ENCODE measurements around the gene PCNA.
"Not testable (repeated sequence)": the region's sequence is repeated elsewhere in the genome, so short reads cannot be mapped to it uniquely, and the experiment has no call there.

The PCNA gene

GRCh38 chr20:5141615-5142014, 21.9 kb upstream of the PCNA start:
- DNase-seq: no peak

DNA sequence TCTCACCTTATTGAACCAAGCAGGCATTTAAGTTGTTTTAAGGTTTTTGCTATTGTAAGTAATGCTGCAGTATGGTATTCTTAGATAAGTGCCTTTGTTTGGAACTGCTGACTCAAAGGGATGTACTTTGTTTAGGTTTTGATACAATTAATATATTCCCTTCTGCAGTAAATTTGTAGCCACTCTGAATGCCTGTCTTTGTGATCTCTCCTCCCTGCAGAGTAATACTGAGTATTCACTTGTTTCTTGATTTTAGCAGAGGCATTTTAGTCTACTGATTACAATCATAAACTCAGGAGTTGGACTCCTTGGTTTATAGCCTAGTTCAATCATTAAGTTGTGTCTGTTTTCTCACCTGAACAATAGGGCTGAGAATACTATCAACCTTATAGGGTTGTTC, 20.4 kb upstream of the PCNA start:
- DNase-seq: no peak

DNA sequence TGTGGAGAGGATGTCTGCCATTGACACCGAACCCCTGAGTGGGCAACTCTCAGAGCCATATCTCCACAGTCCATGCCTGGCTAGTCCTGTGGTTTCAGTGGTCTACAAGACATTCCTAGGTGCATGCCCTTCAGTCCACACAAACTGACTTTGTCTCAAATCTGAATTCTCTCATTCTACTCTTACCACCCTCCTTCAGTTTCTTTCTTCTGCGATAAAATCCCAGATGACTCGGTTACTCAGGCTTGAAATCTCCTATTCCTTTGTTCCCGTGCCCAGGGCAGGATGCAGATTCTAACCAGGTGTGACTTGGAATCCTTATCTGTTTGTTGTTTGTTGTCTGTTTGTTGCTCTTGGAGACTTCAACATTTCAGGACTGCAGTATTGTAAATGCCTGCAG, 16.3 kb upstream of the PCNA start:
- DNase-seq: no peak

DNA sequence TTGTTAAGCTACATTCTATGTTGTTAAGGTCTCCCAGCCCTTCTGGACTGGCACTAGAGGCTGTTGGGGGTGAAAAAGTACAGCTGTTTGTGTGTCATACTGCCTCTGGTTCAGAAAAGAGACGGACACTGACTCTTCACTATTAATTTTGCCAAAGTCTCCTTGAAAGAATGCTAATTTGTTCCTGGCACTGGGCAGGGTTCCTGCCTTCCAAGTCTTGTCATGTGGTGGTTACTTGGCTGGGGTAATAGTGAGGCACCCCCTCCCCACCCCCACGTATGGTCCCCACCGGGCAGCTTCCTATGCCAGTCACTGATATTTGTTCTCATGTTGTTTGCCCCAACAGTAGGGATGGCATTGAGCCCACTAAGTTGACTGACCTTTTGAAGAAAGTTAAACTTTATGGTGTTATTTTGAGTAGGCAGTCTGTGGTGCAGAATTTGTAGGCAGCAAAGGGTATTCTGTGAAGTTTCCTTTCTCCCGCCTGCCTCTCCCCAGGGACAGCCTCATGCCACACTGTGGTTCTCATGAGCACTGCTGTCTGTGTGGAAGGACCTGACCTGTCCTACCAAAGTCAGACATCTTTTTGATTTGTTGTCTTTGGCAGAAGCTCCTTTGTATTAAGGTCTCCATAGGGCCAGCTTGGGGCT, 15.7 kb upstream of the PCNA start:
- DNase-seq: no peak

- no peak for DNase-seq
These were observed 14.2 kb upstream of the PCNA start for GRCh38 chr20:5133998-5134397.

DNA sequence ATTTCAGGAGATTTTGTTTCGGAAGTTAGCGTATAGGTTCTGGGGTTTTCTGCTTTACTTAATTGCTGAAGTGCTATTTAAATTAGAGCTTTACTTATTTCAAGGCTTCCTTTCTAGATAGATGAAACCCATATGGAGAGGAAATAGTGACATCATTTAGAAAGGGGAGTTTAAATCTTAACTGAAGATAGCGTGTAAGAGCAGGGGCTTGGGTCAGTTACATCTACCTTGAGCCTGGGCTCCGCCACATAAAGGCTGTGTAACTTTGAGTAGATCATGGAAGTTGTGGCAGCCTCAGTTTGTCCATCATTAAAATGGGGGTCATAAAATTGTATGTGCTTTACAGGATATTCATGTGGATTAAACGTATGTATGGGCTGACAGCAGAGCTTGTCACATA, 11.7 kb upstream of the PCNA start:
- no peak for DNase-seq

- no peak for DNase-seq
These were observed 9.1 kb upstream of the PCNA start for GRCh38 chr20:5128886-5129285.

DNA sequence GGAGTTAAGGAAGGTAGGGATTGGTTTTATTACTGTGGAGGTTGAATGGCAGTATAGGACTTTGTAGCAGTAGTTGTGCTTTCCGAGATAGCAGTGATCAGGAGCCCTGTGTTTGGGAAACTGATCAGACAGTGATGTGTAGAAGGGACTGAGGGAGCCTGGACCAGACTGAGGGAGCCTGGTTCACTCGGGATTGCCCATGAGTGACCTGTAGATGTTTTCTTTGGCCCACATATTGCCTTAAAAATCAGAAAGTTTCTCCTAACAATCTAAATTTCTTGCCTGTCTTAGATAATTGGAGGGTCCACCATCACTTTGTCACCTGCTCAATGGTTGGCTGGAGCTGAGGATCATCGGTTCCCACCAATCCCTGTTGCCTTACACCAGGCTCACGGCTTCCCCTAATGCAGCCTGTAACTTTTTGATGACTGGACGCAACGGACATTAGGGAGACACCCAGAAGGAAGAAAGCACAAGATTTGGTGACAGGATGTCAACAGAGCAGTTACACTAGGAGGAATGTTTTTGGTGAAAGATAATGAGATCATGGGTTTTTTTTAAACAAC, 8.2 kb upstream of the PCNA start:
- DNase-seq: no peak

- DNase-seq: peak; percentile 66
These were observed 7.6 kb upstream of the PCNA start for GRCh38 chr20:5127204-5127858.

- DNase-seq: peak; percentile 100
These were observed 6.9 kb upstream of the PCNA start, which contains the start of gene CDS2 for GRCh38 chr20:5126512-5127203. TSS of gene CDS2 (plus strand) at chr20:5127008. CDS start at chr20:5127093, 85 bp downstream.

DNA sequence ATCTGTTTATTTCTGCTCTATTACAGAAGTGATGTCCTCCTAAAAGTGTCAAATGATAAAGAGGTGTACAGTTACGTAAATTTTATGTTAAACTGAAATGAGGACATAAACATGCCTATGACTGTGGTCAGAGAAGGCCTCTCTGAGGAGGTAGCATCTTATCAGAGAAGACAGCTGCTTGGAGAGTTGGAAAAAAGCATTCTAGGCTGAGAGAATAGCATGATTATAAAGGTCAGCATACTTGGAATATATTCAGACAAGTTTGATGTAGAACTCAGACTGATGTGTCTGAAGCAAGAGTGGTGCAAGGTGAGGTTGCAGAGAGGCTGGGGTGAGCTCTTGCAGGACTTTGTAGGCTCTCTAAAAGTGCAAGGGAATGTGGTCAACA, 3.1 kb upstream of the PCNA start:
- DNase-seq: no peak

- no peak for DNase-seq
These were observed 373 bp upstream of the PCNA start for GRCh38 chr20:5120185-5120476.

DNA sequence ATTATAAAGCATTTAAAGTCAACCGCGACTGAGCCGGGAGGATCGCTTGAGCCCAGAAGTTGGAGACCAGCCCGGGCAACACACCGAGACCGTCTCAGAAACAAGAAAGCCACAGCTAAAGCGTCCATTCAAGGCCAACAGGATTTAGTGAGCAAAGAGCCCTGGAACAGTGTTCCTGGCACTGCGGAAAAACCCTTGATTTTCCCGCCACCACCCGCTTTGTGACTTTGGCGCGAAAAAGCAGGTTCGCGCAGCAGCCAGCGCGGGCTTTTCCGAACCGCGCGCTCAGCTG, 669 bp downstream of the PCNA start:
- no peak for DNase-seq

DNA sequence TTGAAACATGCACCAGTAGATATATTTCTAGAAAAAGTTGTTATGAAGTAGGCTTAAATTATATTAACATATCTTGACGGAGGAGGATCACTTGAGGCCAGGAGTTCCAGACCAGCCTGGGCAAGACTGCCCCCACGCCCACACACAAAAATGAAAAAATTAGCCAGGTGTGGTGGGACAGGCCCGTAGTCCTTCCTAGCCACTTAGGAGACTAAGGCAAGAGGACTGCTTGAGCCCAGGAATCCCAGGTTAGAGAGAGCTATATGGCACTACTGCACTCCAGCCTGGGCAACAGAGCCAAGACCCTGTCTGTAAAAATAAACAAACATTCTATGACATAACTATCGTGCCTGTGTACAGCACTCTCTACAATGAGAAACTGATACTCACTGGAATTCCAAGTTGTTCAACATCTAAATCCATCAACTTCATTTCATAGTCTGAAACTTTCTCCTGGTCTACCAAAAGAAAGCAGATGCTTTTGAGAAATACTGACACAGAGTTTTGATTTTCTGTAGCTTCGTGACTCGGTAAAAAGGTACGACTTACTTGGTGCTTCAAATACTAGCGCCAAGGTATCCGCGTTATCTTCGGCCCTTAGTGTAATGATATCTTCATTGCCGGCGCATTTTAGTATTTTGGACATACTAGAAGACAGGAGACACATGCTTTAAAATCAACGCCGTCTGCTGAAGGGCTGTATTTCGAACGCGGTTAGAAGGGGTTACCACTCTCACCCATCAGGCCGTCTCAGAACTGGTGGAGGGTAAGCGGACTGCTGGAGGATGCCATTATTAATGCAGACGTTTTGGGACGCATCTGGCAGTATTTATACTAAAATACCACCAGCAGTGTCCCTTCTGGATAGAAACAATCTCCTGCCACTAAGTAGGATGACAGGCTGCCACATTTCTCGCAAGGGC, 1.3 kb downstream of the PCNA start:
- no peak for DNase-seq

DNA sequence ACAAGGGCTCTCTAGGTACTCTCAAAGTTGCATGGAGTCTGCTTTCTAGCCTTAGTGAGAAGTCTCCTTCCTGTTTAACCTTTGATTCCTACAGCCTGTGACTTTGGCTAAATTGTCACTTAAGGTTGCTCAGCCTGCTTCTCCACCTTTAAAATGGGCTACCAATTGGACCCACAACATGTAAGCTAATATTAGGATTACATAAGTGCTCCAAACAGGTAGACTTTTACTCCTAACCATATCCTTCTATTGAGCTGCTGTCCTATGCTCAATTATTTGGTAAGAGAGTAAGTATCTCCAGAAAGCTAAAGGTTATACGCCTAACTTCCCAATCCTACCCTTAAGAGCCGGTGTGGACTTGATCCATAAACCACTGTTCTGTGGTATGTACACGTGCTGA, 2.9 kb downstream of the PCNA start:
- DNase-seq: no peak

GRCh38 chr20:5114403-5114802, 5.4 kb downstream of the PCNA start:
- no peak for DNase-seq

- no peak for DNase-seq
These were observed 6.2 kb downstream of the PCNA start for GRCh38 chr20:5113615-5113986.

- no peak for DNase-seq
These were observed 10.5 kb downstream of the PCNA start for GRCh38 chr20:5109276-5109675.

GRCh38 chr20:5104479-5104878, 15.3 kb downstream of the PCNA start:
- no peak for DNase-seq

DNA sequence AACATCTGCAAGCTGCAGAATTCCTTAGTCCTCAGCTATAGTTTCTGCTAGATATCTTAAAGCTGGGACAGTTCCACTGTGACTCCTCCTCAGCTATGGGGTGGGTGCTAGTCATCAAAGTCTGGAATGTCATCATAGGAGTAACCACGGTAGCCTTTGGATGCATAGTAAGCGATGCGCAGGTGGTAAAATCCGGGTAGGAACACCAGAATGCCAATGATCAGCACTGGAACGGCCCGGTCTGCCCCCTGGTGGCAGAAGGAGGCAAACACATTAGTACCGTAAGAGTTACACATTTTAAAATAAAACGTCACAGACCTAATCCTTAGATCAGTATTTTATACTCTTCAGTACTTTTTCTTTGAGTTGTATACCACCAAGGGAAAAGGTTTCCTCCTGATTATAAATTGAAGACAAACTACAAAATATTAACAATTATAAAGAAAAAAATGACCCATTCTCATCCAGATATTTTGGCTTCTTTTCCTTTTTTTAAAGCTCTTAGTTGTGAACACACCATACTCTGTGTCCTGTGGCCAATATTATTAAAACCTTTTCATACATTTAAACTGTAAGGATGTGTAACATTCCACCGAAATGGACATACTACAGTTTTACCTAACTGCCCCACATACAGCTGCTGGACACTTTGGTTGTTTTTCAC, 18.9 kb downstream of the PCNA start:
- DNase-seq: peak; percentile 87

- DNase-seq: not testable (repeated sequence)
These were observed 19.8 kb downstream of the PCNA start for GRCh38 chr20:5099909-5100308.

- DNase-seq: not testable (repeated sequence)
These were observed 20.7 kb downstream of the PCNA start for GRCh38 chr20:5099009-5099408.

GRCh38 chr20:5096463-5096862, 23.3 kb downstream of the PCNA start:
- no peak for DNase-seq
